ENCODE measurements around the gene PRDM1. TPM values are rescaled to one million over a fixed set of nuclear protein-coding genes. Genes with fewer than 3 reads are reported as not detected.

PRDM1 gene
- total RNA-seq, 4 donors from 2014 or later, result 18.3 to 75.8 (median 35.4) TPM

- DNase-seq, result no peak
- 82 to 83% methylated on average over 5 of the region's 5 CpGs for WGBS, 2 donors
- H3K9me3 ChIP-seq, result no peaks in the 10 kb centered on the region
- H3K27me3 ChIP-seq, result no peaks in the 10 kb centered on the region
- H3K27ac ChIP-seq, result no peak overlapping the region
- intact Hi-C loops (cut with DNase I), result no loop called here
- no peaks in the 10 kb centered on the region for H3K4me1 ChIP-seq
- TF ChIP-seq CTCF (IDR thresholded peaks at IDR 0.05) (no peak), POLR2A (IDR thresholded peaks at IDR 0.05) (no peak)
- no peaks in the 10 kb centered on the region for H3K36me3 ChIP-seq
- H3K4me3 ChIP-seq, result no peak overlapping the region
Measured at GRCh38 chr6:106077881-106078280, 8.3 kb upstream of the PRDM1 start.

DNA sequence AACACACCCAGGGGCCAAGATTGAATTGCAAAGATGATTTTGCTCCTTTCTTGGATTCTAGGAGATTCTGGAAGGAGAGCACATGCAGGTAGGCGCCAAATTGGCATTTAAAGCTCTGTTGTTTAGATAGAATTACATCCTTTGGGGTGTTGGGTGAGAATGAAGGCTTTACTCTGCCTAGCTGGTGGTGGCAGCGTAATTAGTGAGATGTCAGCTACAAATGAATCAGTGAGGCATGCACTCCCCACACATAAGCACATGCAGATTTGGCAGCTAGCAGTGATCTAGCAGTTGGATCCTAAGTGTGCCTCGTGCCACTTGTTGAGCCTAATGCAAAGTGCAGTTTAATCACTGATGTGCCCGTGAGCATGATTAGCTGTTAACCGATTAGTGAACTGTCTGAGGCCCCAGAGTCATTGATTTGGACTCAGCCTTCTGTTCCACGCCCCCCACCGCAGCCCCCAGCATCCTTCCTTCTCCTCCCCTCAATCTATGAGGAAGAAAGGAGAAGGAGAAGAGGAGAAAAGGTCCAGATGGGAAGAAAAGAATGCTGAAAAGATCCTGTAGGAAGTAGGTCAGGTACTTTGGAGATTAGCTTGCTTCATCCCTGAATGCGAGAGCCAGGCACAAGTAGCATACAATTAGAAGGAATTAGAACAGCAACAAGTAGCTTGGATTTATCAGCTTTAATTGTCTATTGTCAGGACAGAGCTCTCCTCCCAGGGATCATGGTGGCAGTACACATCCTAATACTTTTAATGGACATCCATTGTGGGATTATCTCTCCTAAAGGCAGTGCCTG lies 6.0 kb upstream of the PRDM1 start:
- TF ChIP-seq CTCF (IDR thresholded peaks at IDR 0.05) (no peak), POLR2A (IDR thresholded peaks at IDR 0.05) (no peak)
- Histone ChIP-seq H3K9me3 (no peaks in the 10 kb centered on the region), H3K4me1 (peaks cover 0 to 22% (median 10%) of the 10 kb centered on the region in 3 donors), H3K36me3 (no peaks in the 10 kb centered on the region), H3K27me3 (no peaks in the 10 kb centered on the region), H3K4me3 (no peak overlapping the region), H3K27ac (no peak overlapping the region)
- DNase-seq, result no peak
- WGBS, 2 donors, result 84 to 87% methylated on average over 6 to 7 of the region's 8 CpGs
- intact Hi-C loops (cut with DNase I), result no loop called here

GRCh38 chr6:106080763-106081095 lies 5.4 kb upstream of the PRDM1 start:
- no peak for DNase-seq
- peaks cover 0 to 28% (median 15%) of the 10 kb centered on the region in 3 donors for H3K4me1 ChIP-seq
- intact Hi-C loops (cut with DNase I), result no loop called here
- no peaks in the 10 kb centered on the region for H3K36me3 ChIP-seq
- H3K27me3 ChIP-seq, result no peaks in the 10 kb centered on the region
- no peak overlapping the region for H3K4me3 ChIP-seq
- TF ChIP-seq CTCF (IDR thresholded peaks at IDR 0.05) (no peak), POLR2A (IDR thresholded peaks at IDR 0.05) (no peak)
- H3K9me3 ChIP-seq, result no peaks in the 10 kb centered on the region
- no peak overlapping the region for H3K27ac ChIP-seq
- 90 to 92% methylated on average over 2 of the region's 3 CpGs for WGBS, 2 donors

DNA sequence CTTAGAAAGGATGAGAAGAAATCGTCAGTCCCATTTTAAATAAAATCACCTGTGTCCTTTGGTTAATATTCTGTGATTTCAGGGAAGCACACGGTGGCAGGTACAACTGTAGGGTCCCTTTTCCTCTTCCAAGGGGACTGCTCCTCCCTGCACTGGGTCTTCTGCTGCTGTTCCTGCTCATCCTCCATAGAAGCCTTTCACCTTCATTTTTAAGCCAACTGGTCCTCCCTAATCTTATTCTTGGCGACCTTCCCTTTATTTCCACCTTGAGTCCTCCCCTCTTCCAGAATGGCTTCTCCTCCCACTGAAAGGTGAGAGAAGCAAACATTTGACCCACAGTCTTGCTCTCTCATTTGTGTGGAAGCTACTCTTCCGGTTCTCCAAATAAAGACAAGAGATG lies 4.4 kb upstream of the PRDM1 start:
- no peaks in the 10 kb centered on the region for H3K9me3 ChIP-seq
- H3K4me3 ChIP-seq, result no peak overlapping the region
- TF ChIP-seq POLR2A (IDR thresholded peaks at IDR 0.05) (no peak), CTCF (IDR thresholded peaks at IDR 0.05) (no peak)
- no peak for DNase-seq
- intact Hi-C loops (cut with DNase I), result no loop called here
- 89 to 91% methylated on average over 4 of the region's 4 CpGs for WGBS, 2 donors
- H3K27ac ChIP-seq, result peak overlapping the region in 2 of 4 donors; percentile 22 to 84
- no peaks in the 10 kb centered on the region for H3K27me3 ChIP-seq
- H3K4me1 ChIP-seq, result peaks cover 0 to 38% (median 15%) of the 10 kb centered on the region in 3 donors
- no peaks in the 10 kb centered on the region for H3K36me3 ChIP-seq

GRCh38 chr6:106082735-106083398 lies 3.3 kb upstream of the PRDM1 start:
- no peak for DNase-seq
- intact Hi-C loops (cut with DNase I), result no loop called here
- no peak overlapping the region for H3K4me3 ChIP-seq
- peak overlapping the region; percentile 46 to 84 (median 82) for H3K27ac ChIP-seq
- H3K27me3 ChIP-seq, result peaks cover 0 to 6% (median 0%) of the 10 kb centered on the region in 4 donors
- H3K9me3 ChIP-seq, result no peaks in the 10 kb centered on the region
- no peaks in the 10 kb centered on the region for H3K36me3 ChIP-seq
- no peak for TF ChIP-seq POLR2A (IDR thresholded peaks at IDR 0.05)
- TF ChIP-seq CTCF (IDR thresholded peaks at IDR 0.05), result no peak
- peaks cover 0 to 49% (median 15%) of the 10 kb centered on the region in 3 donors for H3K4me1 ChIP-seq
- WGBS, 2 donors, result 46 to 61% methylated on average over 5 to 6 of the region's 6 CpGs

Measured in esophagus squamous epithelium (tissue), 5 donors.